Aorta (tissue), 5 donors: Measurements from ENCODE around the gene RINL. TPM values are rescaled to one million over a fixed set of nuclear protein-coding genes. Genes with fewer than 3 reads are reported as not detected.
"Not testable (repeated sequence)": the region's sequence is repeated elsewhere in the genome, so short reads cannot be mapped to it uniquely, and the experiment has no call there.

Source experiments
- ATAC-seq: fragments of 200-7000 bp; cut with Tn5 transposase; one replicate; pipeline ENCODE4 v1.9.1; 2022; ENCODE audit warnings: moderate library complexity; ENCODE audit not compliant: low FRiP score
- DNase-seq, 2 donors: peaks; one replicate each; pipeline ENCODE4 v3.0.0-alpha.2; 2020
- H3K27ac ChIP-seq, 2 donors: one replicate each; pipeline ENCODE4 v1.5.1; 2013; ENCODE audit warnings: low read length in 2 of 2, mild to moderate bottlenecking in 2 of 2, moderate library complexity in 2 of 2, control low read depth in 1 of 2, inconsistent platforms in 1 of 2, low read depth in 1 of 2
- H3K27me3 ChIP-seq, 2 donors: one replicate each; pipeline ENCODE4 v1.6.1; 2013; ENCODE audit warnings: control low read depth in 1 of 2, low read length in 1 of 2, mild to moderate bottlenecking in 1 of 2, moderate library complexity in 1 of 2; ENCODE audit not compliant: insufficient read depth in 2 of 2, control insufficient read depth in 1 of 2
- H3K36me3 ChIP-seq, 2 donors: one replicate each; pipeline ENCODE4 v1.6.1; 2013; ENCODE audit warnings: control low read depth in 1 of 2, low read length in 1 of 2, mild to moderate bottlenecking in 1 of 2; ENCODE audit not compliant: insufficient read depth in 2 of 2, control insufficient read depth in 1 of 2
- H3K4me1 ChIP-seq, 2 donors: one replicate each; pipeline ENCODE4 v1.6.1; 2013; ENCODE audit warnings: low read length in 2 of 2, control low read depth in 1 of 2, mild to moderate bottlenecking in 1 of 2, moderate library complexity in 1 of 2; ENCODE audit not compliant: insufficient read depth in 2 of 2, control insufficient read depth in 1 of 2
- H3K4me3 ChIP-seq, 2 donors: one replicate each; pipeline ENCODE4 v1.5.1; 2013; ENCODE audit warnings: low read length in 2 of 2, control low read depth in 1 of 2, mild to moderate bottlenecking in 1 of 2
- H3K9me3 ChIP-seq: one replicate; pipeline ENCODE4 v1.6.1; 2013; ENCODE audit warnings: mild to moderate bottlenecking, low read length; ENCODE audit not compliant: control insufficient read depth
- WGBS, 2 donors: extraction: QIAGEN DNeasy Blood & Tissue Kit; methylation state at CpG; one replicate each; pipeline ENCODE4 v1.1.7; 2013; 5-methylcytosine and 5-hydroxymethylcytosine counted together
- intact Hi-C, 2 donors: fragments of 100-400 bp; cut with DNase I; formaldehyde crosslinking; loops; one replicate each; pipeline versions ENCODE4 v1.14.2 to v1.15.0; 2022
- polyA plus RNA-seq, 2 donors: library from polyadenylated mRNA; stranded (reverse); fragments of 200-250 nt; gene quantifications; one replicate each; pipeline ENCODE4 v1.2.3, GENCODE V29; 2013
- total RNA-seq, 2 donors: library from RNA; stranded (reverse); fragmentation: NEBNext Ultra II Directional; extraction: Animal tissue kit (Norgen Biotek cat#: 25700); gene quantifications; one replicate each; pipeline ENCODE4 v1.2.1, GENCODE V29; 2021
- donor health status: healthy with polysubstance abuse.
- donor health status: Bipolar disorder and iron deficiency.
- donor health status: DM: no; HTN: no; CAD: no.
- donor health status: DM: no; HTN: no; CAD: no.
- donor health status: DM: yes; HTN: yes; CAD: no.

RINL gene
- total and polyA plus RNA-seq, 4 donors, result 1.8 to 5.7 (median 4.4) TPM

DNA sequence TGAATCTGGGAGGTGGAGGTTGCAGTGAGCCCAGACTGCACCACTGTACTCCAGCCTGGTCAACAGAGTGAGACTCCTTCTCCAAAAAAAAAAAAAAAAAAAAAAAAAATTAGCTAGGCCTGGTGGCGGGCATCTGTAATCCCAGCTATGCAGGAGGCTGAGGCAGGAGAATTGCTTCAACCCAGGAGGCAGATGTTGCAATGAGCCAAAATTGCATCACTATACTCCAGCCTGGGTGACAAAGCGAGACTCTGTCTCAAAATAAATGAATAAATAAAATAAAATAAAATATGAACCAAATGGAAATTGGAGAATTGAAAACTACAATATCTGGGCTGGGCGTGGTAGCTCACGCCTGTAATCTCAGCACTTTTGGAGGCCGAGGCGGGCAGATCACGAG lies 48.9 kb downstream of the RINL start:
- H3K36me3 ChIP-seq, H3K9me3 ChIP-seq, H3K27ac ChIP-seq, H3K27me3 ChIP-seq, H3K4me1 ChIP-seq, ATAC-seq, H3K4me3 ChIP-seq, intact Hi-C loops, DNase-seq: not testable (repeated sequence)
- 93 to 95% methylated on average over 7 of the region's 7 CpGs for WGBS, 2 donors

DNA sequence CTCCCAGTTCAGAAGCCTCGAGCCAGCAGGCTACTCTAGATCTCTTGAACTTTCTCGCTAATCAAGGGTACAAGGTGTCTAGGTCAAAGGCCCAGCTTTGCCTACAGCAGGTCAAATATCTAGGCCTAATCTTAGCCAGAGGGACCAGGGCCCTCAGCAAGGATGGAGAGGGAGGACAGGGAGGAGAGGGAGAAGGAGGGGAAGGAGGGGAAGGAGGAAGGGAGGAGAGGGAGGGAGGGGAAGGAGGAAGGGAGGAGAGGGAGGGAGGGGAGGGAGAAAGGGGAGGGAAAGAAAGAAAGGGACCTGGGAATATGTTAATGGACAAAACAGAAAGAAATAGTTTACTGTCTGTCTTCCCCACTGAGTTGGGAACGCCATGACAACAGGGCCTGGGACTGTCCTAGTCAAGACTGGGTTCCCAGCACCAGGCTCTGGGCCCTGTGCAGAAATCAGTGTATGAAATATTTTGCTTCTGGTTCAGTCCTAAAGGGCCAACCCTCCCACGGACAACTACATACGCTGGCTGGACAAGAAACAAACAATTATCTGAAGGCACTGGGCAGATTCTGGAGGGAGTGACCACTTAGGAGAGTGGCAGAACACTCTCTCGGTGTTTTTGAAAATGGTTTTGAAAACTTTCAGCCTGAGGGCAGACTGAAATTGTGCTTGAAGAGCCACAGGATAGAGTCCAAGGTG lies 51.1 kb downstream of the RINL start:
- Histone ChIP-seq H3K36me3 (no peaks in the 10 kb centered on the region), H3K27ac (no peak overlapping the region)
- WGBS, 2 donors, result 81 to 83% methylated on average over 6 of the region's 6 CpGs

DNA sequence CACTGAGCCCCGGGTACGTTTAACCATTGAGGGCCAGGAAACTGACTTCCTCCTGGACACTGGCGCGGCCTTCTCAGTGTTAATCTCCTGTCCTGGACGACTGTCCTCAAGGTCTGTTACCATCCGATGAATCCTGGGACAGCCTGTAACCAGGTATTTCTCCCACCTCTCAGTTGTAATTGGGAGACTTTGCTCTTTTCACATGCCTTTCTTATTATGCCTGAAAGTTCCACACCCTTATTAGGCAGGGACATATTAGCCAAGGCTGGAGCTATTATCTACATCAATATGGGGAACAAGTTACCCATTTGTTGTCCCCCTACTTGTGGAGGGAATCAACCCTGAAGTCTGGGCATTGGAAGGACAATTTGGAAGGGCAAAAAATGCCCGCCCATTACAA lies 52.1 kb downstream of the RINL start:
- H3K9me3 ChIP-seq, H3K27ac ChIP-seq, H3K36me3 ChIP-seq, H3K4me3 ChIP-seq, intact Hi-C loops, DNase-seq, H3K27me3 ChIP-seq, H3K4me1 ChIP-seq, ATAC-seq: not testable (repeated sequence)
- WGBS, 2 donors, result 82 to 89% methylated on average over 7 of the region's 7 CpGs

More for the DNA sequence above, 51.1 kb downstream of the RINL start:
- no peak overlapping the region for H3K4me3 ChIP-seq
- no peaks in the 10 kb centered on the region for H3K27me3 ChIP-seq
- no peak for DNase-seq
- ATAC-seq, result no peak
- intact Hi-C loops, result no loop called here
- H3K9me3 ChIP-seq, result no peaks in the 10 kb centered on the region
- no peaks in the 10 kb centered on the region for H3K4me1 ChIP-seq

DNA sequence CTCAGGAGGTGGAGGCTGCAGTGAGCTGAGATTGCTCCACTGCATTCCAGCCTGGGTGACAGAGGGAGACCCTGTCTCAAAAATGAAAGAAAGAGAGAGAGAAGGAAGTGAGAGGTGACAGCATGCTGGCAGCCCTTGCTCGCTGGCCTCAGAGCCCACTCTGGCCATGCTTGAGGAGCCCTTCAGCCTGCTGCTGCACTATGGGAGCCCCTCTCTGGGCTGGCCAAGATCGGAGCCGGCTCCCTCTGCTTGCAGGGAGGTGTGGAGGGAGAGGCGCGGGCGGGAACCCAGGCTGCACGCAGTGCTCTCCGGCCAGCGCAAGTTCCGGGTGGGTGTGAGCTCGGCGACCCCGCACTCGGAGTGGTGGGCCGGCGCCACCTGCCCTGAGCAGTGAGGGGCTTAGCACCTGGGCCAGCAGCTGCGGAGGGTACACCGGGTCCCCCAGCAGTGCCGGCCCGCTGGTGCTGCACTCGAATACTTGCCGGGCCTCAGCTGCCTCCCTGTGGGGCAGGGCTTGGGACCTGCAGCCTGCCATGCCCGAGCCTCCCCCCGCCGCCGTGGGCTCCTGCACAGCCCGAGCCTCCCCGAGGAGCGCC lies 56.7 kb downstream of the RINL start:
- H3K4me1 ChIP-seq, ATAC-seq, DNase-seq, H3K9me3 ChIP-seq, intact Hi-C loops, H3K36me3 ChIP-seq, H3K4me3 ChIP-seq, H3K27me3 ChIP-seq, H3K27ac ChIP-seq: not testable (repeated sequence)
- WGBS, 2 donors, result 98% methylated on average over 23 to 29 of the region's 29 CpGs

DNA sequence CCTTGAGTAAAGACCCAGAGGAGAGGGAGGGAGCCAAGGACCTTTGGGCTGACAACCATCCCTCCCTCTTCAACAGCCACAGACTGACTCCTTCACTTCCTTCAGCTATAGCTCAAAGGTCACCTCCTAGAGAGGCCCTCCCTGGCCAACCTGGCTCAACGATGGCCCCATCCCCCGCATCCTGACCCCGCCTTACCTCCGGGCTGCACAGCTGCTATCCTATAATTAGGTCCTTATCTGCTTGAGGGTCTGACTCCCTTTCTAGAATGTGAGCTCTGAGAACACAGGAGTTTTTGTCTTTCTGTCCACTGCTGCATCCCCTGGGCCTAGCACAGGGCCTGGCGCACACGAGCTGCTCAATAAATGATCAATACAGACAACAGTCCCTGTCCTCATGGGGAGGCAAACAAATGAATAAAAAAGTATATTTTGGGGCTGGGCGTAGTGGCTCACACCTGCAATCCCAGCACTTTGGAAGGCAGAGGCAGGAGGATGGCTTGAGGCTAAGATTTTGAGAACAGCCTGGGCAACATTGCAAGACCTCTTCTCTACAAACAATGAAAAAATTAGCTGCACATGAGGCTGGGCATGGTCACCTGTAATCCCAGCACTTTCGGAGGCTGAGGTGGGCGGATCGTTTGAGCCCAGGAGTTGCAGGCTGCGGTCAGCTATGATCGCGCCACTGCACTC lies 58.7 kb downstream of the RINL start:
- ATAC-seq (no peak), DNase-seq (no peak)
- no peaks in the 10 kb centered on the region for H3K9me3 ChIP-seq
- H3K4me1 ChIP-seq, result no peaks in the 10 kb centered on the region
- no peak overlapping the region for H3K4me3 ChIP-seq
- H3K27ac ChIP-seq, result no peak overlapping the region
- intact Hi-C loops, result no loop called here
- H3K27me3 ChIP-seq, result no peaks in the 10 kb centered on the region
- 87 to 90% methylated on average over 13 of the region's 13 CpGs for WGBS, 2 donors
- H3K36me3 ChIP-seq, result peaks cover 0 to 7% of the 10 kb centered on the region in 2 donors

Other genes starting within 250 kb of the RINL start
- 1,000 to 10,000 TPM in 1 of 2 donors, 100 to 1,000 TPM in 1; 794 to 1,985 TPM for gene ACTN4, start 230.6 kb downstream of the RINL start, total RNA-seq
- 100 to 1,000 TPM; 111 to 163 TPM for gene ACTN4, start 230.6 kb downstream of the RINL start, polyA plus RNA-seq
- gene CAPN12, start 133.8 kb downstream of the RINL start, total RNA-seq, result 1 to 10 TPM; 1.9 to 2.8 TPM
- gene CAPN12, start 133.8 kb downstream of the RINL start, polyA plus RNA-seq, result 1 to 10 TPM; 1.0 to 4.5 TPM
- gene LGALS7, start 104.8 kb downstream of the RINL start, total RNA-seq, result not detected
- not detected for gene LGALS7, start 104.8 kb downstream of the RINL start, polyA plus RNA-seq
- gene LGALS7B, start 89.1 kb downstream of the RINL start, total RNA-seq, result not detected
- gene LGALS7B, start 89.1 kb downstream of the RINL start, polyA plus RNA-seq, result not detected
- 1 to 10 TPM in 1 of 2 donors, under 1 TPM in 1; 0.51 to 2.9 TPM for gene LGALS4, start 65.3 kb downstream of the RINL start, total RNA-seq
- 100 to 1,000 TPM in 1 of 2 donors, 1 to 10 TPM in 1; 9.1 to 544 TPM for gene LGALS4, start 65.3 kb downstream of the RINL start, polyA plus RNA-seq
- gene ECH1, start 46.5 kb downstream of the RINL start, total RNA-seq, result 10 to 100 TPM; 92.2 to 95.1 TPM
- 100 to 1,000 TPM; 139 to 190 TPM for gene ECH1, start 46.5 kb downstream of the RINL start, polyA plus RNA-seq
- gene HNRNPL, start 28.3 kb downstream of the RINL start, total RNA-seq, result 100 to 1,000 TPM; 220 TPM
- gene HNRNPL, start 28.3 kb downstream of the RINL start, polyA plus RNA-seq, result 100 to 1,000 TPM in 1 of 2 donors, 10 to 100 TPM in 1; 83.3 to 150 TPM
- gene SIRT2, start 21.3 kb upstream of the RINL start, total RNA-seq, result 10 to 100 TPM; 34.6 to 42.4 TPM
- gene SIRT2, start 21.3 kb upstream of the RINL start, polyA plus RNA-seq, result 10 to 100 TPM; 34.8 to 51.2 TPM
- gene NFKBIB, start 21.7 kb upstream of the RINL start, total RNA-seq, result 10 to 100 TPM; 16.0 to 24.5 TPM
- gene NFKBIB, start 21.7 kb upstream of the RINL start, polyA plus RNA-seq, result 10 to 100 TPM; 23.4 to 30.1 TPM
- not detected for gene CCER2, start 33.9 kb upstream of the RINL start, total RNA-seq
- 1 to 10 TPM in 1 of 2 donors, not detected in 1; 1.2 TPM for gene CCER2, start 33.9 kb upstream of the RINL start, polyA plus RNA-seq
- gene SARS2, start 52.5 kb upstream of the RINL start, total RNA-seq, result 10 to 100 TPM in 1 of 2 donors, 1 to 10 TPM in 1; 5.9 to 13.8 TPM
- gene SARS2, start 52.5 kb upstream of the RINL start, polyA plus RNA-seq, result 10 to 100 TPM in 1 of 2 donors, 1 to 10 TPM in 1; 9.5 to 72.4 TPM
- gene MRPS12, start 52.7 kb upstream of the RINL start, total RNA-seq, result 10 to 100 TPM; 14.3 to 15.8 TPM
- gene MRPS12, start 52.7 kb upstream of the RINL start, polyA plus RNA-seq, result 10 to 100 TPM; 24.9 to 33.3 TPM
- gene FBXO17, start 97.5 kb upstream of the RINL start, total RNA-seq, result 10 to 100 TPM; 23.6 to 33.0 TPM
- 10 to 100 TPM in 1 of 2 donors, 1 to 10 TPM in 1; 8.3 to 26.0 TPM for gene FBXO17, start 97.5 kb upstream of the RINL start, polyA plus RNA-seq
- gene FBXO27, start 154.3 kb upstream of the RINL start, total RNA-seq, result 1 to 10 TPM; 5.0 to 8.6 TPM
- 1 to 10 TPM in 1 of 2 donors, under 1 TPM in 1; 0.25 to 2.8 TPM for gene FBXO27, start 154.3 kb upstream of the RINL start, polyA plus RNA-seq
- gene ACP7, start 206.1 kb upstream of the RINL start, total RNA-seq, result not detected
- not detected for gene ACP7, start 206.1 kb upstream of the RINL start, polyA plus RNA-seq
- gene PAK4, start 247.5 kb upstream of the RINL start, total RNA-seq, result 10 to 100 TPM; 15.9 to 22.2 TPM
- 10 to 100 TPM in 1 of 2 donors, 1 to 10 TPM in 1; 8.0 to 12.5 TPM for gene PAK4, start 247.5 kb upstream of the RINL start, polyA plus RNA-seq